Type B pancreatic cell (in vitro differentiated cells): ENCODE measurements around the gene STK32B. TPM values are rescaled to one million over a fixed set of nuclear protein-coding genes. Genes with fewer than 3 reads are reported as not detected.

ENCODE experiments used
- DNase-seq: peaks from one replicate; pipeline ENCODE4 v3.0.0; 2021; ENCODE audit warnings: mixed read lengths; ENCODE audit not compliant: unreplicated experiment; ENCODE audit errors: extremely low spot score
- H3K27ac Mint-ChIP-seq: 2 replicates; pipeline ENCODE4 v1.8.0; 2021; ENCODE audit warnings: mild to moderate bottlenecking, mixed read lengths
- H3K27me3 Mint-ChIP-seq: 2 replicates; pipeline ENCODE4 v1.8.0; 2021; ENCODE audit warnings: mixed read lengths
- H3K36me3 Mint-ChIP-seq: 2 replicates; pipeline ENCODE4 v1.8.0; 2021; ENCODE audit warnings: mixed read lengths
- H3K4me1 Mint-ChIP-seq: one replicate; pipeline ENCODE4 v1.8.0; 2021; ENCODE audit warnings: mixed read lengths; ENCODE audit not compliant: unreplicated experiment
- H3K4me3 Mint-ChIP-seq: 2 replicates; pipeline ENCODE4 v1.8.0; 2021; ENCODE audit warnings: mild to moderate bottlenecking, mixed read lengths
- H3K9me3 Mint-ChIP-seq: 2 replicates; pipeline ENCODE4 v1.8.0; 2021; ENCODE audit warnings: mixed read lengths
- CTCF ChIP-seq: fragments of 200-600 bp; sonication (generic); conservative IDR thresholded peaks from 2 replicates; pipeline ENCODE4 v1.5.0; 2021; ENCODE audit warnings: antibody characterized with exemption, mild to moderate bottlenecking
- total RNA-seq: library from RNA; stranded (reverse); gene quantifications from 2 replicates; pipeline ENCODE4 v1.2.1, GENCODE V29; 2021; ENCODE audit warnings: low replicate concordance

STK32B gene
- total RNA-seq, 1 donor from 2014 or later, result 3.0 TPM

- no peaks in the 10 kb centered on the region for H3K9me3 Mint-ChIP-seq
- no peaks in the 10 kb centered on the region for H3K4me1 Mint-ChIP-seq
- no peak overlapping the region for H3K27ac Mint-ChIP-seq
- no peak overlapping the region for H3K4me3 Mint-ChIP-seq
- no peaks in the 10 kb centered on the region for H3K36me3 Mint-ChIP-seq
- peaks cover 39% of the 10 kb centered on the region for H3K27me3 Mint-ChIP-seq
- DNase-seq, result no peak
- no peak for TF ChIP-seq CTCF
Measured at GRCh38 chr4:5146248-5146647, 95.0 kb downstream of the STK32B start.

GRCh38 chr4:5152521-5152920 lies 101.2 kb downstream of the STK32B start:
- Mint-ChIP-seq H3K27me3 (peaks cover 50% of the 10 kb centered on the region), H3K36me3 (no peaks in the 10 kb centered on the region), H3K27ac (no peak overlapping the region), H3K4me3 (no peak overlapping the region), H3K4me1 (peaks cover 10% of the 10 kb centered on the region), H3K9me3 (no peaks in the 10 kb centered on the region)
- DNase-seq, result no peak
- TF ChIP-seq CTCF, result no peak

- Mint-ChIP-seq H3K36me3 (no peaks in the 10 kb centered on the region), H3K27me3 (peaks cover 44% of the 10 kb centered on the region), H3K4me3 (no peak overlapping the region), H3K9me3 (no peaks in the 10 kb centered on the region), H3K27ac (no peak overlapping the region), H3K4me1 (peaks cover 10% of the 10 kb centered on the region)
- no peak for TF ChIP-seq CTCF
- no peak for DNase-seq
Measured at GRCh38 chr4:5156682-5157081, 105.4 kb downstream of the STK32B start.

- Mint-ChIP-seq H3K4me1 (peaks cover 10% of the 10 kb centered on the region), H3K9me3 (no peaks in the 10 kb centered on the region), H3K36me3 (no peaks in the 10 kb centered on the region), H3K27me3 (peaks cover 40% of the 10 kb centered on the region), H3K27ac (no peak overlapping the region), H3K4me3 (no peak overlapping the region)
- TF ChIP-seq CTCF, result no peak
- no peak for DNase-seq
Measured at GRCh38 chr4:5157791-5158770, 106.8 kb downstream of the STK32B start.

GRCh38 chr4:5158825-5159224 lies 107.5 kb downstream of the STK32B start:
- peaks cover 10% of the 10 kb centered on the region for H3K4me1 Mint-ChIP-seq

More at GRCh38 chr4:5158825-5159224, 107.5 kb downstream of the STK32B start:
- DNase-seq, result no peak
- no peak for TF ChIP-seq CTCF
- Mint-ChIP-seq H3K36me3 (no peaks in the 10 kb centered on the region), H3K27ac (no peak overlapping the region), H3K9me3 (no peaks in the 10 kb centered on the region), H3K4me3 (no peak overlapping the region), H3K27me3 (peaks cover 42% of the 10 kb centered on the region)
